Breast epithelium (tissue), 3 donors: Measurements from ENCODE around the gene COMT.

Experiments
- CTCF ChIP-seq, 3 donors: fragments of 450-650 bp; IDR thresholded peaks; one replicate each; pipeline ENCODE4 v1.5.1; 2016 to 2017; ENCODE audit warnings: antibody characterized with exemption in 3 of 3, mild to moderate bottlenecking in 3 of 3, moderate library complexity in 3 of 3
- POLR2A ChIP-seq: fragments of 450-650 bp; IDR thresholded peaks from one replicate; pipeline ENCODE4 v1.6.1; 2016; ENCODE audit warnings: antibody characterized with exemption, mild to moderate bottlenecking, moderate library complexity
- POLR2AphosphoS5 ChIP-seq, 3 donors: sonication (generic); formaldehyde crosslinking; IDR thresholded peaks; one replicate each; pipeline ENCODE4 v1.6.1; 2017; ENCODE audit warnings: antibody characterized with exemption in 3 of 3

GRCh38 chr22:19988965-19989724 lies 47.6 kb downstream of the COMT start:
- TF ChIP-seq CTCF (IDR thresholded peaks at IDR 0.05) (no peak), POLR2A (no peak), POLR2AphosphoS5 (IDR thresholded peaks at IDR 0.05) (no peak)
